H54 (cell line): Measurements from ENCODE around the gene PPIAL4G.
"Not testable (repeated sequence)": the region's sequence is repeated elsewhere in the genome, so short reads cannot be mapped to it uniquely, and the experiment has no call there.

Experiments used
- DNase-seq: peaks from one replicate; pipeline ENCODE4 v3.0.0; 2011; ENCODE audit warnings: low spot score, mixed read lengths; ENCODE audit not compliant: insufficient read length
- FAIRE-seq: peaks from 3 replicates; lab custom pipeline; 2011; peaks lifted over from hg19 to GRCh38; lab: Jason Lieb, UNC
- POLR2A ChIP-seq: IDR thresholded peaks from 2 replicates; pipeline ENCODE4 v1.6.1; 2011; ENCODE audit warnings: low read depth, mild to moderate bottlenecking, low read length

The PPIAL4G gene

GRCh38 chr1:148435406-148435805, 47.7 kb downstream of the PPIAL4G start:
- TF ChIP-seq POLR2A: no peak
- DNase-seq (no peak), FAIRE-seq (no peak)

DNA sequence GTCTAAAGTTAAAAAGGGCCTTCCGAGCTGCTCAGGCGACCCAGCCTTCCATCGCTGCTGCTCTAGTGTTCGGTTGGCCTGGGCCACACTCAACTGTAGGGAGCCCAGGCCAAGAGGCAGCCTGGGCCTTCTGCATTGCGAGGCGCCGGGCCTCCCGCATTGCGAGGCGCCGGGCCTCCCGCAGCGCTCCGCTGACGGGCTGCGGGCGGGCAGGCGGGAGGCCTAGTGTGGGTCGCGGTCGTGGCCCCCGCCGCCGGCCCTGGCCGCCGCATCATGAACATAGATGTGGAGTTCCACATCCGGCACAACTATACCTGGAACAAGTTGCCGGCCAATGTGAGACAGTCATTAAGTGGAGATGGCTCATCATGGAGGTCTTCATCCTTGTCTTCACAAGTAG, 48.3 kb downstream of the PPIAL4G start:
- DNase-seq (no peak), FAIRE-seq (no peak)
- TF ChIP-seq POLR2A: no peak

DNA sequence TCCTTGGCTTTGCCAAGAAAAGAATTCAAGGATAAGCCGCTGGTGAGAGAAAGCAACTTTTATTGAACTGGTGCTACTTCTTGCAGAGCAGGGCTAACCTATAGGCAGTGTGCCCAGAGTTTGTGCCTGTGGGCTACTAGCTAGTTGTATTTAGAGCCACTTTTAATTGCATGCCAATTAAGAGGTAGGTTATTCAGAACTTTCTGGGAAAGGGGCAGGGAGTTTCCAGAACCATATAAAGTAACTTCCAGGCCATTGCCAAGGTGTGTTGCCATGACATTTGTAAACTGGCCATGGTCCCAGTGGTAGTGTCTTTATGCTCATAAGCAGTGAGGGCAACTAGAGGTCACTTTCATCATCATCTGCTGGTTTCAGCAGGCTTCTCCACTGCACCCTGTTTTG, 50.2 kb downstream of the PPIAL4G start:
- not testable (repeated sequence) for DNase-seq, FAIRE-seq
